Measurements from ENCODE around the gene MAEL.

- TF ChIP-seq CTCF (IDR thresholded peaks at IDR 0.05) = no peak
- no peak for TF ChIP-seq POLR2A (IDR thresholded peaks at IDR 0.05)
- no peak for TF ChIP-seq POLR2AphosphoS5 (IDR thresholded peaks at IDR 0.05)
- TF ChIP-seq EP300 (IDR thresholded peaks at IDR 0.05) = no peak
These were observed 17.8 kb upstream of the MAEL start for GRCh38 chr1:166971252-166971651.

Measured in suprapubic skin (tissue), 4 donors.